Endometrial microvascular endothelial cells (primary cell): Measurements from ENCODE around the gene ISOC2. TPM values are rescaled to one million over a fixed set of nuclear protein-coding genes. Genes with fewer than 3 reads are reported as not detected.
"Not testable (repeated sequence)": the region's sequence is repeated elsewhere in the genome, so short reads cannot be mapped to it uniquely, and the experiment has no call there.

Experiments
- in situ Hi-C: cut with HindIII; loops from 2 replicates; pipeline ENCODE4 v1.10.0; 2017; ENCODE audit warnings: low sequenced_read_pairs, low pct_unique_long_range_greater_than_20kb; ENCODE audit errors: inconsistent ontology term
- total RNA-seq: library from RNA; depleted of rRNA; stranded (reverse); fragments of >200 nt; gene quantifications from one replicate; pipeline ENCODE4 v1.2.3, GENCODE V29; 2015; ENCODE audit errors: inconsistent ontology term

The ISOC2 gene
- total RNA-seq, 1 donor from 2014 or later, result 58.8 TPM

DNA sequence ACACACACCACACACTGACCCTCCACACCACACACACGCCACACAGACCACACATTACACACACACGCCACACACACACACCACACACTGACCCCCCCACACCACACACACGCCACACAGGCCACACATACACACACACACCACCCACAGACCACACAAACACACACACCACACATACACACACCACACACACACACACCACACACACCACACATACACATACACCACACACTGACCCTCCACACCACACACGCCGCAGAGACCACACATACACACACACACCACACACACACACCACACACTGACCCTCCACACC lies 13.3 kb downstream of the ISOC2 start:
- in situ Hi-C loops, result not testable (repeated sequence)

DNA sequence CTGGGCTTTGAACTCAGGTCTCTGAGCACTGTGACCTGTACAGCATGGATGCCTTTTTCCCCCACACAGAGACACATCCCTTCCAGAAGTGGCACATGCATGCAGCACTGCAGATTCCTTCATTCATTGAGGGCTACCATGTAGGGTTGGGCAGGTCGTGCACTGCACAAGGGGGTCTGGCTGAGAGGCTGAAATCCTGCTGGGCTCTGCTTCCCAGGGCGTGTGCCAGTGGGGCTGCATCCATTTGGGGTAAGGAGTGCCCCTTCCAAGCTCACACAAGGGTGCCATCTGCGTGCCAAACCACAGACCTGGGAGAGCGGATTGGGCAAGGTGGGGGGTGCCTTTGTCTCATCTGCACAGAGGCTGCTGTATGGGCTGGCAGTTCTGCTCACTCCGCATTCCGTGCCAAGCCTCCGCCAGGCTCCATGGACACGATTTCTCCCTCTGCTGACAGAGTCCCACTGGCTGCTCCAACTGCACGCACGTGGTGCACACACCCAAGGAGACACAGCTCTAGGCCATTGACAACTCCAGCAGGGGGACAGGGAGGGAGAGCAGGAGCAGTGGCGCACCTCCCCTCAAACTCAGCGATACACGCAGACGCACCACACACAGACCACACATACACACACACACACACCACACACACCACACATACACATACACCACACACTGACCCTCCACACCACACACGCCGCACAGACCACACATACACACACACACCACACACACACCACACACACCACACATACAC lies 13.8 kb downstream of the ISOC2 start:
- in situ Hi-C loops, result no loop called here

DNA sequence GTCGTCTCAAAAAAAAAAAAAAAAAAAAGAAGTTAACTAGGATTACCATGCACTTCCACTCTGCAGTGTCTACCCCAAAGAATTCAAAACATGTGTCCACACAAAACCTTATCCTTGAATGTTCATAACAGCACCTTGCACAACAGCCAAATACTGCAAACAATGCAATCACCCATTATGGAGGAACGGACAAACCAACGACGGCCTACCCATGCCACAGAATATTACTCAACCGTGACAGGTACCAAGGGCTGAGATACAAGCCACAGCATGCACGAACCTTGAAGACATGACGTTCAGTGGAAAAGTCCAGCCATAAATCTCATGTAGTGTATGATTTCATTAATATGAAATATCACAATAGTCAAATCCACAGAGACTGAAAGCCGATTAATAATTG lies 15.4 kb downstream of the ISOC2 start:
- in situ Hi-C loops, result no loop called here

DNA sequence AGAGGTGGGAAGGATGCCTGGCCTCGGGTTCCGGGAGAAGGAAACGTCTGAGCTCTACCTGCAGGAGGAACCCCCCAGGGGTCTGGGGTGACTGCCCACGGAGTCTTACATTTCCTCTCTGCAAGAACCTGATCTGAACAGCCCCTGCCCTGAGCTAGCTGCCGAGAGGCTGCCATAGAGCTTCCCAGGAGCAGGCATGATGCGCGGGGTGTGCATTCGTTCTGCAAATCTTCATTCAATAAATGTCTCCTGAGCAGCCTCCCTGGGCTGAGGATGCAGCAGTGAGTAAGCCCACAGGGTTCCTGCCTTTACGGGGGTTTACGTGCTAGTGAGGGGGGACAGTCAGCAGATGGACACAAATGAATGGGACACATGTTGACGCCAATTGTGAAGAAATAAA lies 16.8 kb downstream of the ISOC2 start:
- in situ Hi-C loops, result no loop called here

DNA sequence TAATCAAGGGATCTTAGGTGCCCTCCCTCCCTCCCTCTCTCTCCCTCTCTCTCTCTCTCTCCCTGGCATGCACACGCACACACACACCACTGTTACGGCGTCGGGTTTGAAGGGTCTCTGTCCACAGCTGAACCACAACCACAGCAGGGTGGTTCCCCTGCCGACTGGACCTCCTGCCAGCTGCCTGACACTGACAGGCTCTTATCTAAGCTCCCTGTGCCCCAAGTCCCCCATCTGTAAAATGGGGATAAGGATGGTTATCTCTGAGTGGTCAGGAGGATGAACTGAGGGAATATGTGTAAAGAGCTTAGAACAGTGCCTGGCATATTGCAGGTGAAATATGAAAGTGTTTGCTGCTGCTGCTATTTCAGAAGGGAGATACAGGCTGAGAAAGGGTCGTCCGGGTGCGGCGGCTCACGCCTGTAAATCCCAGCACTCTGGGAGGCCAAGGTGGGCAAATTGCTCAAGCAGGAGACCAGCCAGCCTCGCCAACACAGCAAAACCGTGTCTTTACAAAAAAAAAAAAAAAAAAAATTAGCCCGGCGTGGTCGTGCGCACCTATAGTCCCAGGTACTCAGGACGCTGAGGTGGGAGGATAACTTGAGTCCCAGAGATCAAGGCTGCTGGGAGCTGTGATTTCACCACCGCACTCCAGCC lies 17.5 kb downstream of the ISOC2 start:
- in situ Hi-C loops, result no loop called here

DNA sequence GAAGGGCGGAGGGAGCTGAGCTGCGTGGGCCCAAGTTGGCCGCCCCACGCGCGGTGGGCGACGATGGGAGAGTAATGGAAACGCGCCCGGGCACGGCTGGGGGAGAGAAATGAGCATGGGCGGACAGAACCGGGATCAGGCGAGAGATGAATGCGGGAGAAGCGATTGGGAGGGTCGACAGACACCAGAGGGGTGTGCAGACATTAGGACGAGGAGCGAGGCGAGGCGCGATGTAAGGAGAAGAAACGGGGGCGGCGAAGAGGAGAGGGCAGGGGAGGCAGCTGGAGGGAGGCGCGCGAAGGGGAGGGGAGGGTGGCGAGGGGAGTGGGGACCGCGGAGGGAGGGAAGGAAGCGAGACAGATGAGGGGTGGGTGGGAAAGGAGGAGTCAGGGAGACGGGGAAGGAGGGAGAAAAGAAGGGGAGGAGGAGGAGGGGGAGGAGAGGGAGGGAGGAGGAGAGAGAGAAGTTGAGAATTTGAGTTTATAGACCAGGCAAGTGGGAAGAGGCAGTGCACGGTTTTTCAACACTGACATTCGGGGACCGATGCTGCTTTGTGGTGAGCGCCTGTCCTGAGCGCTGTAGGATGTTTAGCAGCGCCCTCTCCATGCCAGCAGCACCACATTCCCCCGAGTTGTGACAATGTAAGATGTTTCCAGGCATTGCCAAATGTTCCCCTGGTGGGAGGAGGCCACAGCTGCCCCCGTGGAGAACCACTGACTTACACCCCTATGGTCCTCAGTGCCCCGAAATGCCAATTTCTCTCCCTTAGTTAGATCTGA lies 18.2 kb downstream of the ISOC2 start, which contains the start of gene SHISA7:
TSS of gene SHISA7 (minus strand) at position 256 of the 779 bp plus-strand sequence. CDS start 437 bp downstream, outside the sequence.
- in situ Hi-C loops, result no loop called here

DNA sequence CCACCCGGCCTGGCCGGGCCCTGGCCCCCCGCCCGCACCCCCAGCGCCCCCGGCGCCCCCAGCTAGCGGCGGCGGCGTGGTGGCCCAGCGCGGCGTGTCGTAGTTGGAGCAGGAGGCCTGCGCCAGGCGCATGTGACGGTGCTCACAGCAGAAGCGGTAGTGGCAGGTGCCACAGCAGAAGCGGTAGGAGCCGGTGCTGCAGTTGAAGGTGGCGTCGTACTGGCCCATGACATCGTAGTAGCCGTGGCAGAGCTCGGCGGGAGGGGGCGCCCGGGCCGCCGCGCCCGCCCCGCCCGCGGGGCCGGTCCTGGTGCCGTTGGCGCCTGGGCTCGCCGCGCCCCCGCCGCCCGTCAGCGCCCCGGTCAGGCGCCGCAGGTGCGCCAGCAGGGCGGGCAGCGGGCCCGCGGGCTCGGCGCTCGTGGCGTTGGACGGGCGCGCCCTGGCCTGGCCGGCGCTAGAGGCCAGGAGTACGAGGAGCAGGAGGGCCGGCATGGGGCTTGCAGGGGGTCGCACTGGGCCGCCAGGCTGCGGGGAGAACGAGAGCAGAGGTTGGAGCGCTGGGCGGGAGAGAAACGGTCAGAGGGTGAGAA lies 19.0 kb downstream of the ISOC2 start:
- in situ Hi-C loops, result no loop called here

DNA sequence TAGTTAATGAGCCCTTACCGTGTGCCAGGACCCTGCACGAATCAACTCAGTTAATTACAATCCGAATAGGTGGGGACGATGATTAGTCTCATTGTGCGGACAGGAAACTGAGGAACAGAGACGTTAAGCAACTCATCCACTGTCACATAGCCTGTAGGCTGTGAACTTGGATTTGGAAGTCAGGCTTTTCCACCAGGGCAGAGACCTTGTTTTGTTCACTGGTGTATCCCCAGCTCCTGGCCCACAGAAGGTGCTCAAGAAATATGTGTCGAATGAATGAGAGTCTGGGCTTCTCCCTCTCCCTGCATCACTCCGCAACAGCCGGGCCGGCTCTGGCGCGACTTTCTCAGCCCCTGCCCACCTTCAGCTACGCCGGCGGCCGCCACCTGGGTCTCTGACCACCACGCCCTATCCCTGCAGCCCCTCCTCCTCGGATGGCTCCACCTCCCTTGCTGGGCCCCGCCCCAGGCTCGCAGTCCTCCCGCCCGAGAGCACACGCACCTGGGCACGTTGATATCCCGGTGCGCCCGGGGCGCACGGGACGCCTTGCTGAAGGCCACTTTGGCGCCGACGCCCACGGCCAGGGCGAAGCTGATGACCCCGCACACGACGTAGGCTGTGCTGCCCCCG lies 19.6 kb downstream of the ISOC2 start:
- in situ Hi-C loops, result no loop called here

DNA sequence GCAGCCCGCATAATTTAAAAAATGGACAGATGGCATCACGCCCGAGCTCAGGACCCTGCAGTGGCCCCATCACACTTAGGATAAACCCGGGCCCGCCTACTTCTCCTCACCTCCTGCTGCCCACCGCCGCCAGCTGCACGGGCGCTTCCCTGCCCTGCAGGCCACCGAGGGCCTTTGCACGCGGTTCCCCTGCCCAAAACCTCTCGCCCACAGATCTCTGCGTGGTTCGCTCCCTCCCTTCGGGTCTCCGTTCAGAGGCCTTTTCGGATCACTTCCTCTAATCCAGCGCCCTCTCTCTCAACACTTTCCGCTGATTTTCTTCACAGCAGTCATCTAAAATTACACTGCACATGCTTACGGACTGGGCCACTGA lies 20.1 kb downstream of the ISOC2 start:
- in situ Hi-C loops, result no loop called here

DNA sequence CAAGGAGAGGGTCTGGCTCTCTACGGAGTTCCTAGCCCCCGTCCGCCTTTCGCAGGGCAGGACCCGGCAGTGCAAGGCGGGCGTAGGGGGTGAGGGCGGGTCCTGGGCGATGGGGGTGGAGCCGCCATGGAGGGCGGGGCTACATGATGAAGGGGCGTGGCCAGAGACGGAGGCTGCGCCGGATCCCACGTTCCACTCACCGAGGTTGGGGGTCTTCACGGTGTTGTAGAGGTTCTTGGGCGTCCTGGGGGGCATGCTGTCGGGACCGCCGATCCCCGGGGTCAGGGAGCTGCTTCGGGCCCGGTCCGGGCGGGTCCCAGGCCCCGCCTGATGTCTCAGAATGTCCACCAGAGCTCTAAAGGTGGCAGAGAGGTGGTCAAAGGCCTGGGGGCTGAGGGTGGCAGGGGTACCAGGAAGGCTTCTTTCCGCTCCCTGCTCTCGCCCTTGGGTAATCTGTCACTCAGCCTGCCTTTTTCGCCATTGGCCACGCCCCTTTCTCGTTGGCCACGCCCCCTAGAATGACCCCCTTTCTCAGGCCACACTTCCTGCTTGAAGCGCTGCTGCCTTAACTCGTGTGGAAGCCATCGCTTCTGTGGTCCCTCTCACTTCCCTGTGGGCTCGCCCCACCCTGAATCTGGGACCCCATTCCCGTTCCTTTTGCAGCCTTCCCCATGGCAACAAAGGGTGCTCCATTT lies 20.9 kb downstream of the ISOC2 start:
- in situ Hi-C loops, result no loop called here

DNA sequence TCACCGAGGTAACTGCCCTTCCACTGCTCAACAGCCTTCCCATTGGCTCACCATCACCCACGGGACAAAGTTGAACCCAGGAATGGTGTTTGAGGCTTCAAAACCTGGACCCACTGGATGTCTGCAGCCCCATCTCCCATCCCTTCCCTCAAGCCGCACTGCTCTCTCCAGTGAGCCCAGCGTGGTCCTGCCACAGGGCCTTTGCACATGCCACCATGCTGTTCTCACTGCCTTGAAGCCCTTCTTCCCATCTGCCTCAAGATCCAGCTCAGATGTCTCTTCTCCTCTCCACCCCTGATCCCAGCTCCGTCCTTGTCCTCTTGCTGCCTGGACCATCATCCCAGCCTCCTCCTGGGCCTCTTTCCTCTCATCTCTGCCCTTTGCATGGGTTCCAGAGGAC lies 22.4 kb downstream of the ISOC2 start:
- in situ Hi-C loops, result no loop called here

DNA sequence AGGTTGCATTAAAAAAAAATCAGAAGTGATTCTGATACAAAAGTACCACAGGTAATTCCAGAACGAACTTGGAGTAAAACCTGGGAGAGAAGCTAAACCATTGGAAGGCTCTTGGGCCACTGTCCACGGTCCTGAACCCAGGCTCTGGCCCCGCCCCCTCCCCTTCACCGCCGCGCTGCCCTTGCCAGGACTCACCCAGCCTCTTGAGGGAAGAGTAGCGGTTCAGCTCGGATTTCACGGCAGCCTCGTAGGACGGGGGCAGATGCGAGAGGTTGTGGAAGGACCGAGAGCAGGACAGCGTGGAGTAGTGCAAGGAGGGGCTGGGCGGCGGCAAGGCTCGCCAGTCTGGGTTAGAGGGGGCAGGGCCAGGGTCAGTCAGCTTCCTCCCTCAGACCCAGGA lies 24.0 kb downstream of the ISOC2 start:
- in situ Hi-C loops, result no loop called here

DNA sequence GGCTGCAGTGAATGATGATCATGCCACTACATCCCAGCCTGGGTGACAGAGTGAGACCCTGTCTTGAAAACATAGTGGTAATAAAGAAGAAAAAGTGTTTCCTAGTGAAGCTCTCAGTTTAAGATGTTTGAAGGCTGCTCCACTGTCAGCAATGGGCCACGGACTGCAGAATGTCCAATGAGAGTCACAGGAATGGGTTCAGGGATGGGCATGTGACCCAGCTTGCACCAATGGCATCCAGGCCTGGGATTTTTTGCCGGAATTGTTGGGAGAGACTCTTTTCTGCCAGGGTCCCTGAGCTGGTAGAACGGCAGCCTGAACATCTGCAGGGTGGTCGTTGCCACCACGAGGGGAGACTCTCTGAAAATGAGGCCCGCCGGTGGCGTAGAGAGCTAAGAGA lies 24.6 kb downstream of the ISOC2 start:
- in situ Hi-C loops, result no loop called here

DNA sequence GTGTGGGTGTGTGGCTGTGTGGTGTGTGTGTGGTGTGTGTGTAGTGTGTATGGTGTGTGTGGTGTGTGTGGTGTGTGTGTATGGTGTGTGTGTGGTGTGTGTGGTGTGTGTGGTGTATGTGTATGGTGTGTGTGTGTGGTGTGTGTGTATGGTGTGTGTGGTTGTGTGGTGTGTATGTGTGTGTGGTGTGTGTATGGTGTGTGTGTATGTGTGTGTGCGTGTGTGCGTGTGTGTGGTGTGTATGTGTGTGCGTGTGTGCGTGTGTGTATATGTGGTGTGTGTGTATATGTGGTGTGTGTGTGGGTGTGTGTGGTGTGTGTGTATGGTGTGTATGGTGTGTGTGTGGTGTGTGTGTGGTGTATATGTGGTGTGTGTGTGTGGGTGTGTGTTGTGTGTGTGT lies 26.4 kb downstream of the ISOC2 start:
- in situ Hi-C loops, result no loop called here

DNA sequence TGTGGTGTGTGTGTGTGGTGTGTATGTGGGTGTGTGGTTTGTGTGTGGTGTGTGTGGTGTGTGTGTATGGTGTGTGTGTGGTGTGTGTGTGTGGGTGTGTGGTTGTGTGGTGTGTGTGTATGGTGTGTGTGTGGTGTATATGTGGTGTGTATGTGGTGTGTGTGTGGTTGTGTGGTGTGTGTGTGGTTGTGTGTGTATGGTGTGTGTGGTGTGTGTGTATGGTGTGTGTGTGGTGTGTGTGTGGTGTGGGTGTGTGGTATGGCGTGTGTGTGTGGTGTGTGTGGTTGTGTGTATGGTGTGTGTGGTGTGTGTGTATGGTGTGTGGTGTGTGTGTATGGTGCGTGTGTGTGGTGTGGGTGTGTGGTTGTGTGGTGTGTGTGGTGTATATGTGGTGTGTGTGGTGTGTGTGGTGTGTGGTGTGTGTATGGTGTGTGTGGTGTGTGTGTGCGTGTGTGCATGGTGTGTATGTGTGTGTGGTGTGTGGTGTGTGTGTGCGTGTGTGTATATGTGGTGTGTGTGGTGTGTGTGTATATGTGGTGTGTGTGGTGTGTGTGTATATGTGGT lies 27.0 kb downstream of the ISOC2 start:
- in situ Hi-C loops, result no loop called here

DNA sequence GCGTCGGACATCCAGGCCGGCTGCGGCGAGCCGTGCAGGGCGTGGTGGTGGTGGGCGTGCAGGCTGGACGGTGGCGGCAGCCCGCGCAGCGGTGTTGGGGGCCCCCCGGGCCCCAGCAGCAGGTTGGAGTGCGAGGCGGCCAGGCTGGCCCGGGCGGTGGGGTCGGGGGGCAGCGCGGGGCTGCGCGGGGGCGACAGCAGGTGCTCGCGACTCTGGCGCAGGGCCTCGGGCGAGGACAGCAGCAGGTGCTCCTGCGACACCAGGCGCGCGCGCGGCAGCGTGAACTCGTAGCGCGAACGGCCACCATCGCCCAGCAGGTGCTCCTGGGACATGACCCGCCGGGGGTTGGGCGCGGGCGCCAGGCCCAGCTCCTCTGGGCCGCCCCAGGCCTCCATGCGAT lies 28.1 kb downstream of the ISOC2 start:
- in situ Hi-C loops, result no loop called here

DNA sequence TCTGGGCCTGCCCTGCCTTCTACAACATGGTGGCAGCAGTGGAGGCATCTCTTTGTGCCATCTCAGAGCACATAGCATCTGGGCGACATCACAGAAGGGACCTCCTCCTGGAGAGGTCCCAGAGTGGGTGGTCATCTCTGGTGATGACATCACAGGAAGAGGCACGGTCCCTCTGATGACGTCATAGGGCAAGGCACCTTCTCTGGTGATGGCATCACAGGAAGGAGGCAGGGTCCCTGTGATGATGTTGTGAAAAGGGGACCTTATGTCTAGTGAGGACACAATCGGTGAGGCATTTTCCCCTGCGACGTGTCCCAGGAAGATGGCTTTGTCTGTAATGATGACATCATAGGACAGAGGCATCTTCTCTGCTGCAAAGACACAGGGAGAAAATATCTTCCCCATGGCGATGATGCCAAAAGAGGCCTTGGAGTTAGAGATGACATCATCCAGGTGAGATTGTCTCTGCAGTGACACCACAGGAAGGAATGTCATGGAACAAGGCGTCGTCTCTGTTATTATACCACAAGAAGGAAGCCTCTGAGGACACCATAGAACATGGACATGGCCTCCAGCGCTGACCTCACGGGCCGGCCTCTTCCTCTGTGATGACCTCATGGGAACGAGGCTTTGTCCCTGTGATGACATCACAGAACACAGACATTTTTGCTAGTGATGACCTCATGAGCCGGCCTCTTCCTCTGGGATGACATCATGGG lies 29.0 kb downstream of the ISOC2 start:
- in situ Hi-C loops, result no loop called here

DNA sequence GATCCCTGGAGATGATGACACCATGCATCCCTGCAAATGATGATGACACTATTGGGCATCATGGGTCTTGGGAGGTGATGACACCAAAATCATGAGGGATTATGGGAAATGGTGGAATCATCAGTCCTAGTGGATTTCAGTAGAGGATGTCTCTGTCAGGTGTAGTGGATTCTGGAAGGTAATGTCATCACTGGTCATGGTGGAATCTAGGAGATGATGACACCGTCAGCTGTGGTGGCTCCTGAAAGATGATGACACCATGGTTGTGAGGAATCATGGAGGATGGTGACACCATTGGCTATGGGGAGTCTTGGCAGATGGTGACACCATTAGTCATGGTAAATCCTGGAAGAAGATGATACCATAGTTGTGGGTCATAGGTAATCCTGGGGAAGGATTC lies 30.3 kb downstream of the ISOC2 start:
- in situ Hi-C loops, result no loop called here
